DND-41 (cell line): Measurements from ENCODE around the gene TMEM165.

Experiments used
- ATAC-seq: fragments of 200-7000 bp; cut with Tn5 transposase; 3 replicates; pipeline ENCODE4 v1.9.1; 2021; ENCODE audit warnings: low read depth; ENCODE audit not compliant: insufficient read depth
- DNase-seq: peaks from one replicate; pipeline ENCODE4 v3.0.0-alpha.2; 2020
- H2AFZ ChIP-seq: 2 replicates; pipeline ENCODE4 v1.6.0; 2012; ENCODE audit warnings: low read depth, low read length
- H3K27ac ChIP-seq: 2 replicates; pipeline ENCODE4 v1.5.1; 2012; ENCODE audit warnings: low read length, inconsistent platforms
- H3K27me3 ChIP-seq: fragments of 200-600 bp; sonication (generic); 2 replicates; pipeline ENCODE4 v1.6.0; 2012; ENCODE audit warnings: low read length, mild to moderate bottlenecking, inconsistent platforms; ENCODE audit not compliant: insufficient read depth, poor library complexity
- H3K36me3 ChIP-seq: 2 replicates; pipeline ENCODE4 v1.5.1; 2012; ENCODE audit warnings: low read length, inconsistent platforms; ENCODE audit not compliant: insufficient read depth
- H3K4me1 ChIP-seq: 2 replicates; pipeline ENCODE4 v1.5.1; 2012; ENCODE audit warnings: mild to moderate bottlenecking, low read length; ENCODE audit not compliant: insufficient read depth
- H3K4me2 ChIP-seq: 2 replicates; pipeline ENCODE4 v1.6.0; 2012; ENCODE audit warnings: mild to moderate bottlenecking, moderate library complexity, low read length, inconsistent platforms; ENCODE audit not compliant: insufficient read depth
- H3K4me3 ChIP-seq, 2 experiments: fragments of 200-600 bp in 1 of 2; shearing (Covaris generic) in 1 of 2; 2 replicates each; pipeline ENCODE4 v1.5.1; 2012 to 2016; ENCODE audit warnings: inconsistent platforms in 2 of 2, low read length in 2 of 2, mild to moderate bottlenecking in 2 of 2, low read depth in 1 of 2, moderate library complexity in 1 of 2
- H3K79me2 ChIP-seq: 2 replicates; pipeline ENCODE4 v1.6.0; 2012; ENCODE audit warnings: low read length, inconsistent platforms; ENCODE audit not compliant: insufficient read depth
- H3K9ac ChIP-seq: 2 replicates; pipeline ENCODE4 v1.6.0; 2012; ENCODE audit warnings: low read depth, mild to moderate bottlenecking, inconsistent platforms, low read length, moderate library complexity
- H3K9me3 ChIP-seq: 2 replicates; pipeline ENCODE4 v1.5.1; 2012; ENCODE audit warnings: low read length, moderate library complexity, mild to moderate bottlenecking, inconsistent platforms; ENCODE audit not compliant: insufficient read depth, severe bottlenecking
- H4K20me1 ChIP-seq: 2 replicates; pipeline ENCODE4 v1.6.0; 2012; ENCODE audit warnings: low read length; ENCODE audit not compliant: insufficient read depth
- EZH2 ChIP-seq: IDR thresholded peaks from 3 replicates; pipeline ENCODE4 v1.6.1; 2012; ENCODE audit warnings: borderline replicate concordance, low read depth, mild to moderate bottlenecking, moderate library complexity, low read length, inconsistent platforms; ENCODE audit not compliant: severe bottlenecking
- TF ChIP-seq, protein P1 (sequence below): IDR thresholded peaks from 2 replicates; pipeline ENCODE4 v1.5.1; 2012; ENCODE audit warnings: borderline replicate concordance, low read length, moderate library complexity, mild to moderate bottlenecking; ENCODE audit not compliant: poor library complexity, severe bottlenecking; ENCODE audit errors: extremely low read depth

TMEM165 gene

DNA sequence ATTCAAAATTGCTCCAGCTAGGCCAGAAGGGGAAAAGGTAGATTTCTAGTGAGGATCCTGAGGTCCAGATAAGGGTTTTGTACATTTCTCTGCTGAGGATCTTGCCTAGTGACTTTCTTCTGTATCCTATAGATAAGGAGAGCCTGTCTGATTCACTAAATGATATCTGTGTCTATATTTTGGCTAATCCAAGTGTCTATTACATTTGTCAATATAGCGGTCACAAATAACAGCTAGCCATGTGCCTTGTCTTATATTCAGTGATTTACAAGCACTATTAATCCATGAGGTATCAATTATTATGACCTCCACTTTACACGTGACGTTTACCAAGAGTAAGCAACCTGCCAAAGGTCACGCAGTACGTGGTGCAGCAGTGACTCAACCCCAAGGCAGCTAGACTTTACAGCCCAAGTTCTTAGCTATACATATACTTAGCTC is 41.6 kb downstream of the TMEM165 start:
- H3K9ac ChIP-seq = no peak overlapping the region
- H2AFZ ChIP-seq = no peak overlapping the region
- ATAC-seq (no peak), DNase-seq (no peak)
- H3K27ac ChIP-seq = no peak overlapping the region
- no peaks in the 10 kb centered on the region for H3K9me3 ChIP-seq
- no peak overlapping the region for H3K4me2 ChIP-seq
- H3K36me3 ChIP-seq = peaks cover 78% of the 10 kb centered on the region
- TF ChIP-seq, protein P1, sequence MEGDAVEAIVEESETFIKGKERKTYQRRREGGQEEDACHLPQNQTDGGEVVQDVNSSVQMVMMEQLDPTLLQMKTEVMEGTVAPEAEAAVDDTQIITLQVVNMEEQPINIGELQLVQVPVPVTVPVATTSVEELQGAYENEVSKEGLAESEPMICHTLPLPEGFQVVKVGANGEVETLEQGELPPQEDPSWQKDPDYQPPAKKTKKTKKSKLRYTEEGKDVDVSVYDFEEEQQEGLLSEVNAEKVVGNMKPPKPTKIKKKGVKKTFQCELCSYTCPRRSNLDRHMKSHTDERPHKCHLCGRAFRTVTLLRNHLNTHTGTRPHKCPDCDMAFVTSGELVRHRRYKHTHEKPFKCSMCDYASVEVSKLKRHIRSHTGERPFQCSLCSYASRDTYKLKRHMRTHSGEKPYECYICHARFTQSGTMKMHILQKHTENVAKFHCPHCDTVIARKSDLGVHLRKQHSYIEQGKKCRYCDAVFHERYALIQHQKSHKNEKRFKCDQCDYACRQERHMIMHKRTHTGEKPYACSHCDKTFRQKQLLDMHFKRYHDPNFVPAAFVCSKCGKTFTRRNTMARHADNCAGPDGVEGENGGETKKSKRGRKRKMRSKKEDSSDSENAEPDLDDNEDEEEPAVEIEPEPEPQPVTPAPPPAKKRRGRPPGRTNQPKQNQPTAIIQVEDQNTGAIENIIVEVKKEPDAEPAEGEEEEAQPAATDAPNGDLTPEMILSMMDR = no peak
- TF ChIP-seq EZH2 = no peak
- no peak overlapping the region for H3K4me3 ChIP-seq
- H3K4me1 ChIP-seq = no peaks in the 10 kb centered on the region
- no peaks in the 10 kb centered on the region for H3K27me3 ChIP-seq
- no peaks in the 10 kb centered on the region for H4K20me1 ChIP-seq
- no peaks in the 10 kb centered on the region for H3K79me2 ChIP-seq

DNA sequence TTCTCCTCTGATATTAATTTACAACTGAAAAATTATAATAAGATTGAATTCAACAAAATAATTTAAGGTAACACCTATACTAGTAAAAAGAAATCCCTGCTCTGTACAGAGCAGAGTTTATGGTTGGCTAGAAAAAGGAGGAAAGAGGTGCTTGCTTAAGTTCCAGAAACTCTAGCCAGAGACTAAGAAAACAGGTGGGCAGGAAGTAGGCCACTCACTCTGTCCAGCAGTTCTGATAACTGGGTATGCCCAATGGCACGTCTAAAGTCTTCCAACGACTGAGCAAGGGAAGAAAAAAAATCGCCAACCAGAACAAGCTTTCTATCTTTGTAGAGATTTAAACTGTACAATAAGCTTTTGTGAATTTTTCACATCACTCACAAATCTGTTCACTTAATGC is 42.1 kb downstream of the TMEM165 start:
- Histone ChIP-seq H3K36me3 (peaks cover 78% of the 10 kb centered on the region), H3K9ac (no peak overlapping the region), H2AFZ (no peak overlapping the region), H3K27ac (no peak overlapping the region), H4K20me1 (no peaks in the 10 kb centered on the region), H3K79me2 (no peaks in the 10 kb centered on the region), H3K27me3 (no peaks in the 10 kb centered on the region), H3K4me1 (no peaks in the 10 kb centered on the region), H3K4me3 (no peak overlapping the region), H3K9me3 (no peaks in the 10 kb centered on the region), H3K4me2 (no peak overlapping the region)
- ATAC-seq (no peak), DNase-seq (no peak)
- TF ChIP-seq, protein P1 = no peak
- TF ChIP-seq EZH2 = no peak

DNA sequence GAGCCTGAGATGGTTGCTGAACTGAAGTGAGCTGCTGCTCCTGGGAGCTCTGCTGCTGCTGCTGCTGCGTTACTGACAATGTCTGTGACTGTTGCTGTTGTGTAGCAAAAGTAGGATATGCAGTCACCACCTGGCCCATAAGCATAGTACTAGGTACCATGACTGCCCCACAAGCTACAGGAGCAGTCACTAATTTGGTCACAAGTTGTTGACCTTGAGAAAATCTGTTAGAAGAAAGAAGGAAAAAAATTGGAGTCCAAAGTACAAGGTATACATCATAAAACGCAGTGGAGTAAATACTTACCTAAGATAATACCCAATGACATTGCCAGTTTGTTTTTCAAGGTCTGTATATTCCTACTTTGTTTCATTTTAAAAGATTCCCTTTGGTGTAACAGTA is 42.6 kb downstream of the TMEM165 start:
- no peak for ATAC-seq

More for the DNA sequence above, 42.6 kb downstream of the TMEM165 start:
- TF ChIP-seq, protein P1 = no peak
- TF ChIP-seq EZH2 = no peak
- Histone ChIP-seq H3K27ac (no peak overlapping the region), H2AFZ (no peak overlapping the region), H3K9ac (no peak overlapping the region), H3K79me2 (no peaks in the 10 kb centered on the region), H4K20me1 (no peaks in the 10 kb centered on the region), H3K9me3 (no peaks in the 10 kb centered on the region), H3K4me1 (no peaks in the 10 kb centered on the region), H3K4me2 (no peak overlapping the region), H3K36me3 (peaks cover 76% of the 10 kb centered on the region), H3K27me3 (no peaks in the 10 kb centered on the region), H3K4me3 (no peak overlapping the region)
- DNase-seq = no peak
